Measurements from ENCODE around the gene ZBTB3. TPM values are rescaled to one million over a fixed set of nuclear protein-coding genes. Genes with fewer than 3 reads are reported as not detected.

ZBTB3 gene
- polyA plus RNA-seq, 1 donor from 2014 or later, result 8.5 TPM

Small RNA genes lying within 50 kb of the gene (small RNA-seq; reads per million reads assigned to genes)
- 2.6 to 10.9 (median 4.2) reads per million in 3 experiments for gene MIR6514

Other genes starting within 250 kb of the ZBTB3 start
- 0.11 and 0.12 TPM in 2 replicates for gene AHNAK, start 207.4 kb downstream of the ZBTB3 start, polyA plus RNA-seq
- gene EEF1G, start 180.3 kb downstream of the ZBTB3 start, polyA plus RNA-seq, result 1,473 and 1,555 TPM in 2 replicates
- gene TUT1, start 162.6 kb downstream of the ZBTB3 start, polyA plus RNA-seq, result 12.0 and 17.8 TPM in 2 replicates
- gene MTA2, start 152.3 kb downstream of the ZBTB3 start, polyA plus RNA-seq, result 130 and 140 TPM in 2 replicates
- gene EML3, start 141.4 kb downstream of the ZBTB3 start, polyA plus RNA-seq, result 0.38 and 2.5 TPM in 2 replicates
- 0.31 TPM in 1 of 2 replicates, not detected in the other for gene ROM1, start 140.9 kb downstream of the ZBTB3 start, polyA plus RNA-seq
- gene B3GAT3, start 132.2 kb downstream of the ZBTB3 start, polyA plus RNA-seq, result 102 and 127 TPM in 2 replicates
- gene GANAB, start 107.5 kb downstream of the ZBTB3 start, polyA plus RNA-seq, result 60.6 and 62.7 TPM in 2 replicates
- gene INTS5, start 100.9 kb downstream of the ZBTB3 start, polyA plus RNA-seq, result 6.5 and 7.5 TPM in 2 replicates
- 92.0 and 103 TPM in 2 replicates for gene C11orf98, start 89.0 kb downstream of the ZBTB3 start, polyA plus RNA-seq
- 6.3 and 16.0 TPM in 2 replicates for gene CSKMT, start 88.8 kb downstream of the ZBTB3 start, polyA plus RNA-seq
- 6.8 and 8.4 TPM in 2 replicates for gene UQCC3, start 82.5 kb downstream of the ZBTB3 start, polyA plus RNA-seq
- 10.5 and 10.6 TPM in 2 replicates for gene LBHD1, start 81.9 kb downstream of the ZBTB3 start, polyA plus RNA-seq
- 209 and 248 TPM in 2 replicates for gene UBXN1, start 75.1 kb downstream of the ZBTB3 start, polyA plus RNA-seq
- gene LRRN4CL, start 64.6 kb downstream of the ZBTB3 start, polyA plus RNA-seq, result 0.44 and 0.82 TPM in 2 replicates
- 304 and 305 TPM in 2 replicates for gene BSCL2, start 46.7 kb downstream of the ZBTB3 start, polyA plus RNA-seq
- gene GNG3, start 46.5 kb downstream of the ZBTB3 start, polyA plus RNA-seq, result 120 and 121 TPM in 2 replicates
- 27.5 and 29.3 TPM in 2 replicates for gene HNRNPUL2, start 26.7 kb downstream of the ZBTB3 start, polyA plus RNA-seq
- 48.6 and 55.2 TPM in 2 replicates for gene TTC9C, start 25.7 kb downstream of the ZBTB3 start, polyA plus RNA-seq
- gene POLR2G, start 7.4 kb upstream of the ZBTB3 start, polyA plus RNA-seq, result 207 and 232 TPM in 2 replicates
- 55.2 and 61.7 TPM in 2 replicates for gene TAF6L, start 17.2 kb upstream of the ZBTB3 start, polyA plus RNA-seq
- 24.5 and 28.1 TPM in 2 replicates for gene TMEM179B, start 33.2 kb upstream of the ZBTB3 start, polyA plus RNA-seq
- gene TMEM223, start 37.8 kb upstream of the ZBTB3 start, polyA plus RNA-seq, result 16.5 and 27.4 TPM in 2 replicates
- 26.0 and 32.1 TPM in 2 replicates for gene NXF1, start 51.3 kb upstream of the ZBTB3 start, polyA plus RNA-seq
- 28.5 and 30.5 TPM in 2 replicates for gene STX5, start 77.9 kb upstream of the ZBTB3 start, polyA plus RNA-seq
- not detected in 2 replicates for gene TEX54, start 78.7 kb upstream of the ZBTB3 start, polyA plus RNA-seq
- 50.4 and 71.7 TPM in 2 replicates for gene WDR74, start 85.4 kb upstream of the ZBTB3 start, polyA plus RNA-seq
- gene SLC3A2, start 126.7 kb upstream of the ZBTB3 start, polyA plus RNA-seq, result 176 and 182 TPM in 2 replicates
- not detected in 2 replicates for gene CHRM1, start 167.2 kb upstream of the ZBTB3 start, polyA plus RNA-seq
- gene SLC22A6, start 230.8 kb upstream of the ZBTB3 start, polyA plus RNA-seq, result not detected in 2 replicates

Data from neural cell (in vitro differentiated cells).